NAMALWA (cell line): ENCODE results near the gene RBM4.
"Not testable (repeated sequence)": the region's sequence is repeated elsewhere in the genome, so short reads cannot be mapped to it uniquely, and the experiment has no call there.

Experiments used
- DNase-seq: peaks from one replicate; pipeline ENCODE4 v3.0.0-alpha.2; 2015; ENCODE audit warnings: low spot score

The RBM4 gene

DNA sequence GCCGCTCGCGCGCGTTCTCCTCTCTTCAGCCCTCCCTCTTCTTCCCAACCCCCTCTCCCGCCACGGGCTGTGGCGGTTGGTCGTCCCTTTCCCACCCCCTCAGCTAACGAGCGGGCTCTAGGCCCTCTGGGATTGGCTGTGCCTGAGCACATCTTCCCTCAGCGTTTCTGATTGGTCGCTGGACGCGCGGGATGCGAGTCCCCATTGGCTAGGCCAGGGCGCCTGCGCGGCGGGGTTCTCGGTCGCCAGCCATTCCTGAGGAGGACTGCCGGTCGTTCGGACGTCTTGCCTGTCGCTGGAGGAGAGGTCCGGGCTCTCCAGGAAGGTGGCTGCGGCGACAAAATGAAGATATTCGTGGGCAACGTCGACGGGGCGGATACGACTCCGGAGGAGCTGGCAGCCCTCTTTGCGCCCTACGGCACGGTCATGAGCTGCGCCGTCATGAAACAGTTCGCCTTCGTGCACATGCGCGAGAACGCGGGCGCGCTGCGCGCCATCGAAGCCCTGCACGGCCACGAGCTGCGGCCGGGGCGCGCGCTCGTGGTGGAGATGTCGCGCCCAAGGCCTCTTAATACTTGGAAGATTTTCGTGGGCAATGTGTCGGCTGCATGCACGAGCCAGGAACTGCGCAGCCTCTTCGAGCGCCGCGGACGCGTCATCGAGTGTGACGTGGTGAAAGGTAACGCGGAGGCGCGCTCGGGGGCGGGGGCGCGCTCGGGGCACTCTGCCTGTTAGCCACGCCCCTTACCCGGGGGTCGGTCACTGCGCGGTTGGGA lies 21.9 kb upstream of the RBM4 start, which contains the start of gene RBM14:
Gene RBM14 (plus strand): TSS at position 252 of the 776 bp plus-strand sequence. CDS start 91 bp downstream, at position 343.
- peak; percentile 99 for DNase-seq

DNA sequence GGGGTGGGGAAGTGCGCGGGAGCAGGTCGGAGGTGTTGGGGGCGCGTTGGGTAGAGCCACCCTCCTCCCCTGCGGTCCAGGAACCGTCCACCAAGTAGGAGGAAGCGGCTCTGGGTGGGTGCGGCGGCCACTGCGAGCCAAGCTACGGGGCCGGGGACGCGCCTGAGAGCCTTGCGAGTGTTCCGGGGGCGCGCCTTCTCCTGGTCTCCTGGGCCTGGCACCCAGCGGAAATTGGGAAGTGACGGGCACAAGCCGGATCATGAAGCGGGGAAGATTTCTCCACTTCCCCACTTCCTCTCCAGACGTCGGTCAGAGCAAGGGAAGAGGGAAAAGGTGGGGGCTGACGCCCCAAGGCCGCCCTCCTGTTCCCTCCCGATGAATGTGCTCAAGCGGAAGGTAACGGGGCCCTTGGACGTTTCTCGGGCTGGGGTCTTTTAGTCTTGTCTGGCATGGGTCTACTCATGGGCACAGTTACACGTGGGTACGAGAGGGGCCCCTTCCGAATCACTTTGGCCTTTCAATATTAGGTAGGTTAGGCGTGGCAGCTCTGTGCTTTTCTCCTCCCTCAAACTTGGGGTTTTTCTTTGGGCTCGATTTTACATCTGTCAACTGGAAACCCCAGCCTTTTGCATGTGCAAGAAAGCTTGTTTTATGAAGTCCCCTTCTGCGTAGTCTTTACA lies 21.2 kb upstream of the RBM4 start:
- DNase-seq, result peak; percentile 34

DNA sequence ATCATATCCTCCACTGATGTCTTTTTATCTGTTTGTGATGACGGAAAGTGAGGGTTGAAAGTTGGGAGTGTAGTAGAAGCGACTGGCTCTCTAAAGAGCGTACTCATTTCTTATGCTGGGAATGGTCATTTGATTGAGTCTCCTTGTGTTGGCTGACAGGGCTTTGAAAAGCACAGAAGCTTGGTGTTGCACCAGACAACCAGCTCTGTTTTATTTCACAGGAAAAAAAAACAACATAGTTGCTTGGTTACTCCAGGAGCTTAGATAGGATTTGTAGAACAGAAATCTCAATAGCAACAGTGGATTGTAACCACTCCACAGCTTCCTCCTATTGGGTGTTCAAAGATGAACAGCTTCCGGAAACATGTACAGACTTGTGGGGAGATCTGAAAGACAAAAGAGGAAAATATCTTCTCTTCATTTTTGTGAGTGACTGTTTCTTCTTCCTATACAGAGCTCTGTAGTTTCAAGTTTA lies 19.4 kb upstream of the RBM4 start:
- peak; percentile 48 for DNase-seq

DNA sequence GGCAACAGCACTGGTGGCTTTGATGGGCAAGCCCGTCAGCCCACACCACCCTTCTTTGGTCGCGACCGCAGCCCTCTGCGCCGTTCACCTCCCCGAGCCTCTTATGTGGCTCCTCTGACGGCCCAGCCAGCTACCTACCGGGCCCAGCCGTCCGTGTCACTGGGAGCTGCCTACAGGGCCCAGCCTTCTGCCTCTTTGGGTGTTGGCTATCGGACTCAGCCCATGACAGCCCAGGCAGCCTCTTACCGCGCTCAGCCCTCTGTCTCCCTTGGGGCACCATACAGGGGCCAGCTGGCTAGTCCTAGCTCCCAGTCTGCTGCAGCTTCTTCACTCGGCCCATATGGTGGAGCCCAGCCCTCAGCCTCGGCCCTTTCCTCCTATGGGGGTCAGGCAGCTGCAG lies 14.1 kb upstream of the RBM4 start:
- DNase-seq, result no peak

DNA sequence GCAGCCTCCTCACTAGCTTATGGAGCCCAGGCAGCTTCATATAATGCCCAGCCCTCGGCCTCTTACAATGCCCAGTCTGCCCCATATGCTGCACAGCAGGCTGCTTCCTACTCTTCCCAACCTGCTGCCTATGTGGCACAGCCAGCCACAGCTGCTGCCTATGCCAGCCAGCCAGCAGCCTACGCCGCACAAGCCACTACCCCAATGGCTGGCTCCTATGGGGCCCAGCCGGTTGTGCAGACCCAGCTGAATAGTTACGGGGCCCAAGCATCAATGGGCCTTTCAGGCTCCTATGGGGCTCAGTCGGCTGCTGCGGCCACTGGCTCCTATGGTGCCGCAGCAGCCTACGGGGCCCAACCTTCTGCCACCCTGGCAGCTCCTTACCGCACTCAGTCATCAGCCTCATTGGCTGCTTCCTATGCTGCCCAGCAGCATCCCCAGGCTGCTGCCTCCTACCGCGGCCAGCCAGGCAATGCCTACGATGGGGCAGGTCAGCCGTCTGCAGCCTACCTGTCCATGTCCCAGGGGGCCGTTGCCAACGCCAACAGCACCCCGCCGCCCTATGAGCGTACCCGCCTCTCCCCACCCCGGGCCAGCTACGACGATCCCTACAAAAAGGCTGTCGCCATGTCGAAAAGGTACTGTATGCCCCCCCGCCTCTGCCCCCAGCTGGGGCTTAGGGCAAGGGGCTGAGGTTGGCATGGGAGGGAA lies 13.3 kb upstream of the RBM4 start:
- no peak for DNase-seq

DNA sequence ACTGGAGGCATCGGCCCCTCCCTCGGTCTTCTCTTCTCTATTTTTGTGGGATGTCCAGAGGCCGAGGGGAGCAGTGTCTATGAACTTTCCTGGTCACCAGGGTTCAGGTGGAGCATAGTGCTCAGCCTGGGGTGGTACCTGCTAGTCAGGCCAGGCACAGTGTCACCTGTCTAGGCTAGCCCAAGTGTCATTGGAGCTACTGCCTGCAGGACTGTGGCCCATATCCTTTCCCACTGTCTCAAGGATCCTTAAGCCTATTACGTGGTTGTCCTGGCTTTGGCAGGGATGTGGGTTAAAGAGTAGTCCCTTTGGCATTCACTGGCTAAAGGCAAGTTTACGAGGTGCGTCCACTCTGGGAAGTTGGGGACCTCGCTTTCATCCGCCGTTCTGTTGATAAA lies 12.8 kb upstream of the RBM4 start:
- DNase-seq, result no peak

DNA sequence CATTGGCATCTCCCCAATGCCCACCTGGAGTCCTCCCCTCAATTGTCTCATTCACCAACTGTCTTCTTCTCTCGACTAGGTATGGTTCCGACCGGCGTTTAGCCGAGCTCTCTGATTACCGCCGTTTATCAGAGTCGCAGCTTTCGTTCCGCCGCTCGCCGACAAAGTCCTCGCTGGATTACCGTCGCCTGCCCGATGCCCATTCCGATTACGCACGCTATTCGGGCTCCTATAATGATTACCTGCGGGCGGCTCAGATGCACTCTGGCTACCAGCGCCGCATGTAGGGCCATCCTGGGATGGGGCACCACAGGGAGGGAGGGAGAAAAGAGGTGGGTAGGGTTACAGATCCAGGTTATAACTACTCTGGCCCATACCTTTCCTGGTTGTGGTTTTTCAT lies 12.1 kb upstream of the RBM4 start:
- no peak for DNase-seq

DNA sequence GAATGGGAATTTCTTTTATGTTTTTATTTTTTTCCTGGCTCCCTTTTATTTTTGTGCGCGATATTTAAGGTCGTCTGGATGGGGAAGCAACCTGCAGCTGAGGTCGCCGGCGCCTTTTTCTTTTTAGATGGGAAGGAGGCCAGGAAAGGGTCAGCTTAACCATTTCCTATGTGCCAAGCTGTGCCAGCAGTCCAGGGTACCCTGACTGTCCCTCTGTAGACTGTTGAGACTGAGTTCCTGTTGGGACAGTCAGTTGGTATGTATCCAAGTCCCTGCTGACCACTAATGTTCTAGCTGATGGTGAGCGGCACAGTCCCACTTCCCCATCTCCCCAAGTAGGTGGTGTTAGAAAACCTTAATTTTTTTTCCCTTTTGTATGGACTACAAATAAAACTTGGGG lies 11.6 kb upstream of the RBM4 start:
- DNase-seq, result no peak

DNA sequence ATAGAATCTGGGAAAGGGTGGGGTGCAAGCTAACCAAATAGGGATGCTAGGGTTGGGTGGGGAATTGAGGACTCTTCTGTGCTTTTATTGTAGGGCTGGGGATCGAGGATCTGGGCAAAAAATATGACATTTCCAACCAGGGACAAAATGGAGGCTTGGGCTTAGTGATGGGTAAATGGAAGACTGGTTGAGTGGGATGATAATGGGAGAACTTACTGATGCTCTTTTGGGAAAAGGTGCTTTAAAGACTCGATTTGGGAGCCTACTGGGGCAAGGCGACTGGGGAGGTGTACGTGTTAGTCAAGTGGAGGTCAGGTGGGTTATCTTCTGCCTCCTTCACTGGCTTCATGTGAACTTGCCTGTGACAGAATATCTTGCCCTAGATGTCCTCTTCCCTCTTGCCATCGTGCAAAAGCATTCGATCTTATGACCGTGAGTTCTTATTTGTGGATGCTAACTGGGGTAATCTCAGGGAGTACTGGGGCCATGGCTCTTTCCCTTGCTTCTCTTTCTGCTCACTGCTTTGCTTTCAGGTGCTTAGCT lies 10.4 kb upstream of the RBM4 start:
- no peak for DNase-seq

DNA sequence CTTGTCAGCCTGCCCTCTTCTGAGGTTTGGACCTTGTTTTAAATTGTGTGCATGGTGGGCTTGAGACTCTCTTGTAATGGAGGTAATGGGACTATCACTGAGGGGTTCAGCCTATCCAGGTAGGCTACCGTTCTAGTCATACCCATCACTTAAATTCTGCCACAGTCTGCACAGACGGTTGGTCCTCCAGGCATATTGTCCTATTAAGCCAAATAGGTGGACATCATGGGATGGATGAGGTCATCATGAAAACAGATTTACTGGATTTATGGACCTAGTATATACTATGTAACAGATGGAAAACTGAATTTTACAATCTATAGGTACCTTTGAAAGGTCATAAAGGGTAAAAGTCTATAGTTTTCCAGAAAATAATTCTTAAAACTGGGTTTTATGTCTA lies 9.1 kb upstream of the RBM4 start:
- DNase-seq, result no peak

DNA sequence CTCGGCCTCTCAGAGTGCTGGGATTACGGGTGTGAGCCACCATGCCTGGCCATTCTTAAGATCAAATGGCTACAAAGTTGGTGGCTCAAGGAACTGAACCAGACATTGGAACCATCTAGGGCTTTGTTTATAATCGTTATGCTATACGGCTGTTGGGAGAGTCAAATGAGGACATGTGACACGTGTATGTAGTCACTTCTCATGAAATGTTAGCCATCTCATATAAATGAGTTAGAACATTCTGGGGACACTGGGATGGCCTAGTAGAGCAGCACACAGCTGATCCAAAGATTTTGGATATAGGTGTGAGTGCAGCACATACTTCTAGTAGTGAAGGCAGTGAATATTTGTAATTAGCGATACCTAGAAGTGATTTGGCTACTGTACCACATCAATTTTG lies 6.6 kb upstream of the RBM4 start:
- no peak for DNase-seq

DNA sequence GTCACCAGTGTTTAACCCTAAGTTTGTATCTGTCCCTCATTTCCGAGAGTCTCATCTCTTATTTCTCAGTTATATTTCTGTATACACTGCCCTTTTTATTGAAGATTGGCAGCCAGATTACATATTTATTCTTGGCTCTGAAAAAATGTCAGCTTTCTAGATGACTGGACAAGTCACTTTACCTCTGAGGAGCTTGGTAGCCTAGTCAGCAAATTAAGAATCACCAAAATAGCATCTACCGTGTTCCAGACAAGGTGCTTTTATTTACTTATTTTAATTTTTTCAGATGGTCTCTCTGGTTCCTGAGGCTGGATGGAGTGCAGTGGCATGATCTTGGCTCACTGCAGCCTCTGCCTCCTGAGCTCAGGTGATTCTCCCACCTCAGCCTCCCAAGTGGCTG lies 5.6 kb upstream of the RBM4 start:
- no peak for DNase-seq

DNA sequence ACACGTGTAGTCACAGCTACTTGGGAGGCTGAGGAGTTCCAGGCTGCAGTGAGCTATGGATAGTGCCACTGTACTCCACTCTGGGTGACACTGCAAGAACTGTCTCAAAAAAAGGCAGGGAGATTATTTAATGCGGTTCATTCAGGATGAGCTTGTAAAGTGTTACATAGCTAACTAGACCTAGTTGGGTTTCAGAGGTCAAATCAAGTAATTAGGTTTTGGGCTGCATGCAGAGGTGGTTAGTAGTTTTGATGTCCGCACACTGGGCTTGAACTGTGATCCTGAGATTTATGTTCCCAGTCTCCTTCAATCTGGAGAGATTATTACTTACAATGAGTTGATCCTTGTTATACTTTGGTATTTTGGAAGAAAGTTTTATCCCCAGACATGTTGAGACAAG lies 2.1 kb upstream of the RBM4 start:
- no peak for DNase-seq

DNA sequence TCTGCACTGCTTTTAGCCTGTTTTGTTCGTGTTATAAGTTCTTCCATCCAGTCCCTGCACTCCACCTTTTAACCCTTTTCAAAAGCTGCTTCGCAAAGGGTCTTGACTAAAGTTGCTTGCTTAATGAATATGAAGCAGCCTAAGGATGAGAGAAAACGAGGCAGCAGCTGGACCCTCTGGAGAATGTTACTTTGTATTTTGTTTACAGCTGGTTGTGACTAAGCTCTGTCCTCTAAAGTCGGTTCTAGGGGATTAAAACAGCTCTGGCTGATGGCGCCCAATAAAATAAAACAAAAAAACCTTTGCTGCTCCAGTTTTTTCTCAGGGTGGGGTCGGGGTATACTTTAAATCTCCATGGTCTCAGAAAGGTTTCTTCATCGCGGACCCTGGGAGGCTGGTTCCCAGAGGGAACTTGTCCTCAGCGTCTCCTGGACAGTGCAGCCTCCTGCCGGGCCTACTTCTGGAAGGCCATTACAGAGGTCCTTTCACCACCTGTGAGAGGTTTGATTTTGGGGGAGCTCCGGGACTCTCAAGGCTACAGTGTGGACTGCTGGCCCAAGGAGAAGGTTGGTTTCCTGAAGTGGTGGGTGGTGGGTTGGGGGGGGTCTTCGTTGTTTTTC lies 836 bp upstream of the RBM4 start:
- DNase-seq, result peak; percentile 51

DNA sequence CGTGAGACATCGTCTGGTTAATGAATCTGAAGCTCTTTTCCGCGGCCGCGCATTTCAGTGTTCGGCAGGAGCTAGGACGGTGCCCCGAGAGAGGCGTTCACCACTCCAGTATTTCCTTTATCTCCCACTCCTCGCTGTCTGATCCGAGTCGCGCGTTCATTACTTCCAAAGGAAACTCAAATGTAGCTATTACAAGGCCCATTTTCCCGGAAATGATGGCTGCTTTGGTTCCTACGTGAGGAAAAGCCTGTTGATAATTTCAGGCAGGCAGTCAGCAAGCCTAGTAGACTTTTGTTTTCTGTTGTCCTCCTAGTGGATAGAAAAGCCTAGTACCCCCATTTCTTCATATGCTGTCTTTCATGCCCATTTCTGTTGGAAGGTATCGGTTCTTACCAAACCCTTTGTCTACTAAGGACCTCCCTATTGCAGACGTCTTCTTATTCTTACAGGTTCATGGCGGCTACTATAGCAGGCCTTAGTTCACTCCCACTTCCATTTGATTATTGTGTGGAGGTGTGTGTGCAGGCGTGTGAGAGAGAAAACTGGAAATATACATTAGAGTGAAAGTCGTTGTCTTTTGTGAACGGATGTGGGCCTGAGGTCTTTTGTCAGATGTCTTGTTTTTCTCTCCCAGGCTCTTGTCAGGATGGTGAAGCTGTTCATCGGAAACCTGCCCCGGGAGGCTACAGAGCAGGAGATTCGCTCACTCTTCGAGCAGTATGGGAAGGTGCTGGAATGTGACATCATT lies 737 bp downstream of the RBM4 start:
- DNase-seq, result peak; percentile 69

DNA sequence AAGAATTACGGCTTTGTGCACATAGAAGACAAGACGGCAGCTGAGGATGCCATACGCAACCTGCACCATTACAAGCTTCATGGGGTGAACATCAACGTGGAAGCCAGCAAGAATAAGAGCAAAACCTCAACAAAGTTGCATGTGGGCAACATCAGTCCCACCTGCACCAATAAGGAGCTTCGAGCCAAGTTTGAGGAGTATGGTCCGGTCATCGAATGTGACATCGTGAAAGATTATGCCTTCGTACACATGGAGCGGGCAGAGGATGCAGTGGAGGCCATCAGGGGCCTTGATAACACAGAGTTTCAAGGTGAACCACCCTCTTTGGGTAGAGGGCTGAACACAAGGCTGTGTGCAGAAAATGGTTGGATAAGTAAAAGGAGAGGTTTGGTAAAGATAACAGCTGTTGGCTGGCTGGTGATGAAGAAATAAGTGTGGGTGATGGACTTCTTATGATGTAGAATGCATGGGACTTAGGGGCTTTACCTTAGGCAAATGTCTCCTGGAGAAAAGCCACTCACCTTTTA lies 1.4 kb downstream of the RBM4 start:
- DNase-seq, result not testable (repeated sequence)

DNA sequence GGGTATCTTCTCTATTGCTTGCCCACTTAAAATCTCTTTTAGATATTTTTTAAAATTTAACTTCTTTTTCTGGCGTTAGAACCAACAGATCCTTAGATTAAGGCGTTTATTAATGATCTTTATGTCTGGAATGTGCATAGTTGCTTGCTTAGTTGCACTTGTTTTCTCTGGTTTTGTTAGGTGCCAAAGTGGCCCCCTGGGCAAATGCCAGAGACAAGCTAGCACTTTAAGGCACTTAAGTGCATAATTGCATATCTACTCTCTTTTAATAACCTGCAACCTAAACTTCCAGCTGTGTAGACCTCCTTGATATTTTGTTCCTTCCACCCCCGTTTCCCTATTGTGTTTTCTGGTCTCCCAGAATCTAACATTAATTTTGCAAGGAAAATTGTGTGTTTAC lies 3.3 kb downstream of the RBM4 start:
- DNase-seq, result no peak

DNA sequence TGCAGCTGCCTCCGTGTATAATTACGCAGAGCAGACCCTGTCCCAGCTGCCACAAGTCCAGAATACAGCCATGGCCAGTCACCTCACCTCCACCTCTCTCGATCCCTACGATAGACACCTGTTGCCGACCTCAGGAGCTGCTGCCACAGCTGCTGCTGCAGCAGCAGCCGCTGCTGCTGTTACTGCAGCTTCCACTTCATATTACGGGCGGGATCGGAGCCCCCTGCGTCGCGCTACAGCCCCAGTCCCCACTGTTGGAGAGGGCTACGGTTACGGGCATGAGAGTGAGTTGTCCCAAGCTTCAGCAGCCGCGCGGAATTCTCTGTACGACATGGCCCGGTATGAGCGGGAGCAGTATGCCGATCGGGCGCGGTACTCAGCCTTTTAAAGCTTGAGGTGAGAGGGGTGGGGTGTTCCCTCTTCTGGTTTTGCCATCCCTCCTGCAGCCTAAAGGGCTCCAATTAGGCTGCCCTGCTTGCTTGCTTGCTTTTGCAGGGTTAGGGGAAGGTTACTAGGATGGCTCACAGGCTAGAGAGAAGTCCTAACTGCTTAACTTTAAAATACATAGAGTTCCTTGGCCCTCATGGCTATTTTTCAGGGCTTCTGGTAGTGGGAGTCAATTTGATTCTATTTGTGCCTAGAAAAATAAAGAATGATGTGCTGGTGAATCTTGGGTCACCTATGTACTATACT lies 5.4 kb downstream of the RBM4 start:
- no peak for DNase-seq

DNA sequence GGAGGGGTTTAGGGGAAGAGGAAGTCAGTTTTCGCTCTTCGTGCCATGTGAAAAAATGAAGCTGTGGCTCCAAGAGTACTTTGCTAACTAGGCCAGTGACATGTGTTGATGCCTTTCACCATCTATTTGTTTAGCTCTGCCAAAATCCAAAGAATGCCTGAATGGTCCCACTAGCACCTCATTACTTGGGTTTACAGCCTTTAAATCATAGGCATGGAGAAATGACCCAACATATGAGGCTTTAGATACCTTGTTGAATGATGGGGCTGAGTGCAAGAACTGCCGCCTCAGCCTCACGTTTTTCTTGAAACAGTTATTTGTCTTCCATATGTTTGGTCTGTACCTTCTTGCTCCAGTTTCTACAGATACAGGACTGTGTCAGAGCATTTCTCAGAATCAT lies 8.3 kb downstream of the RBM4 start:
- no peak for DNase-seq

DNA sequence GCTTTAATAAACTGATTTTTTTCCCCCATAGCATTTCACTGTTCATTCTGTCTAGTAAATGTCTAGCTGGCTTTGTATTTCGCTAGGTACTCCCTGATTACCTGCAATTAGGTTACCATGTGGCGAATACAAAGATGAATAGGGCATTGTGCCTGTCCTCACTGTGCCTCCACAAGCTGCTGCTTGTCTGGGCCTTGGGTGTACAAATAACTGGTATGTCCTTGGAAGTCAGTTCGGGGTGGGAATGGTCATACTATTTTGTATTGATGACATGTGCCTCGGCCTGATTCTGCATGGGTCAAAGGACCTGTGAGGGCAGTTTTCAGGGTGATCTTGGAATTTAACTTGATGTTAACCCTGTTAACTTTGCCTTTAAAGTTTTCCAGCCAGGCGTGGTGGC lies 11.4 kb downstream of the RBM4 start:
- no peak for DNase-seq

DNA sequence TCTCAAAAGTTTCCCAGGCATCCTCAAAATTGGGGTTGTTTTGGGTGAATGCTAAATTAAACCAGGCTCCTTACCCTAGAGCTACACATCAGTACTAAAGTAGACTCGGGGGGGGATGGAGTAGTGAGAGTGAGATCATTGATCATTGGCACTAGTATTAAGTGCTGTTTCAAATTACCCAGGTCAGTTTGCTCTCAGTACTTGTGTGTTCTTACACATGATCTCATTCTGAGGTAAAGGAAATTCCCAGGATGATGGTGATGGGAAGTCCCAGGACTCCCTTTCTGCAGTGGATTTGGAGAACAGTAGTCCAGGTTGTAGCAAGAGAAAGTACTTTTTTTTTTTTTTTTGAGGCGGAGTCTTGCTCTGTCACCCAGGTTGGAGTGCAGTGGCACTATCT lies 12.5 kb downstream of the RBM4 start:
- no peak for DNase-seq
